Type B pancreatic cell (in vitro differentiated cells): ENCODE results near the gene DMAC2. TPM values are rescaled to one million over a fixed set of nuclear protein-coding genes. Genes with fewer than 3 reads are reported as not detected.

Experiments used
- DNase-seq: peaks from one replicate; pipeline ENCODE4 v3.0.0; 2021; ENCODE audit warnings: mixed read lengths; ENCODE audit not compliant: unreplicated experiment; ENCODE audit errors: extremely low spot score
- H3K27ac Mint-ChIP-seq: 2 replicates; pipeline ENCODE4 v1.8.0; 2021; ENCODE audit warnings: mild to moderate bottlenecking, mixed read lengths
- H3K27me3 Mint-ChIP-seq: 2 replicates; pipeline ENCODE4 v1.8.0; 2021; ENCODE audit warnings: mixed read lengths
- H3K36me3 Mint-ChIP-seq: 2 replicates; pipeline ENCODE4 v1.8.0; 2021; ENCODE audit warnings: mixed read lengths
- H3K4me1 Mint-ChIP-seq: one replicate; pipeline ENCODE4 v1.8.0; 2021; ENCODE audit warnings: mixed read lengths; ENCODE audit not compliant: unreplicated experiment
- H3K4me3 Mint-ChIP-seq: 2 replicates; pipeline ENCODE4 v1.8.0; 2021; ENCODE audit warnings: mild to moderate bottlenecking, mixed read lengths
- H3K9me3 Mint-ChIP-seq: 2 replicates; pipeline ENCODE4 v1.8.0; 2021; ENCODE audit warnings: mixed read lengths
- total RNA-seq: library from RNA; stranded (reverse); gene quantifications from 2 replicates; pipeline ENCODE4 v1.2.1, GENCODE V29; 2021; ENCODE audit warnings: low replicate concordance
- TF ChIP-seq, protein P1 (sequence below): fragments of 200-600 bp; sonication (generic); conservative IDR thresholded peaks from 2 replicates; pipeline ENCODE4 v1.5.0; 2021; ENCODE audit warnings: antibody characterized with exemption, mild to moderate bottlenecking

The DMAC2 gene
- total RNA-seq, 1 donor from 2014 or later: 57.4 TPM

DNA sequence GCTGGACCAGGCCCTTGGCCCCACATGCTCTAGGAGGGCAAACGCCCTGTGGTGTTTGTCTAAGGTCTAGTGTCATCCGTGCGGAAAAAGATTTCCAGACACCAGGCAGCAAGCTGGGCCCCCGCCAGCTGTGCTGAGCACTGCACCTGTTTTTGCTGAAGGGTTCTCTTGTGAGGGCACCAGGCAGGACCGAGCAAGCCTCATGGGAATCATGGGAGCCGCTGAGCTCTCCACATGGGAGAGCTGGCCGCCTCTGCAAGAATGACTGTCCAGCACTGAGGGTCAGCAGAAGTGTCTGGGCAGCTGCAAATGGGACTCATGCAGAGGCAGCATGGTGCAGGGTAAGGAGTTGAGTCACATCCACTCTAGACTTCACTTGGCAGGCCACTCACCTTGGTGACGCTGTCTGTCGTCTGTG, 24.5 kb downstream of the DMAC2 start:
- TF ChIP-seq, protein P1, sequence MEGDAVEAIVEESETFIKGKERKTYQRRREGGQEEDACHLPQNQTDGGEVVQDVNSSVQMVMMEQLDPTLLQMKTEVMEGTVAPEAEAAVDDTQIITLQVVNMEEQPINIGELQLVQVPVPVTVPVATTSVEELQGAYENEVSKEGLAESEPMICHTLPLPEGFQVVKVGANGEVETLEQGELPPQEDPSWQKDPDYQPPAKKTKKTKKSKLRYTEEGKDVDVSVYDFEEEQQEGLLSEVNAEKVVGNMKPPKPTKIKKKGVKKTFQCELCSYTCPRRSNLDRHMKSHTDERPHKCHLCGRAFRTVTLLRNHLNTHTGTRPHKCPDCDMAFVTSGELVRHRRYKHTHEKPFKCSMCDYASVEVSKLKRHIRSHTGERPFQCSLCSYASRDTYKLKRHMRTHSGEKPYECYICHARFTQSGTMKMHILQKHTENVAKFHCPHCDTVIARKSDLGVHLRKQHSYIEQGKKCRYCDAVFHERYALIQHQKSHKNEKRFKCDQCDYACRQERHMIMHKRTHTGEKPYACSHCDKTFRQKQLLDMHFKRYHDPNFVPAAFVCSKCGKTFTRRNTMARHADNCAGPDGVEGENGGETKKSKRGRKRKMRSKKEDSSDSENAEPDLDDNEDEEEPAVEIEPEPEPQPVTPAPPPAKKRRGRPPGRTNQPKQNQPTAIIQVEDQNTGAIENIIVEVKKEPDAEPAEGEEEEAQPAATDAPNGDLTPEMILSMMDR: no peak
- Mint-ChIP-seq H3K4me1 (peaks cover 4% of the 10 kb centered on the region), H3K27me3 (no peaks in the 10 kb centered on the region), H3K4me3 (no peak overlapping the region), H3K27ac (no peak overlapping the region), H3K36me3 (peaks cover 3% of the 10 kb centered on the region), H3K9me3 (no peaks in the 10 kb centered on the region)
- DNase-seq: no peak

DNA sequence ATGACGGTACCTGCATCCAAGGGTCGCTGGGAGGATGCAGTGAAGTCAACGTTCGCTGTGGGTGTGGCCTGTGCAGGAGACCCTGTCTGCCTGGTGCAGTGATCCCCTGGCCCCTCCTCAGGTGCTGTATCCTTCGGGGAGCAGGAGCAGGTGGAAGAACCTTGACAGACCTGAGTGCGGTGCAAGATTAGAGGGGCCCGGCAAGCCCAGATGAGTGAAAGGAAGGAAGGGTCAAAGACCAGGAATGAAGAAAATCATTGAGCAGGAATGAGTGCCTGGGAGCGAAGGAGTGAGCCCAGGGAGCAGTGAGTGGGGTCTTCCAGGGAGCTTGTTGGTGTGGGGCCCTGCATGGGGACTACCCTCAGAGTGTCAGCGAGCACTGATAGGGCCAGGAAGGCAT, 25.3 kb downstream of the DMAC2 start:
- H3K4me1 Mint-ChIP-seq: peaks cover 5% of the 10 kb centered on the region
- H3K9me3 Mint-ChIP-seq: no peaks in the 10 kb centered on the region
- DNase-seq: no peak
- peaks cover 3% of the 10 kb centered on the region for H3K36me3 Mint-ChIP-seq
- no peaks in the 10 kb centered on the region for H3K27me3 Mint-ChIP-seq
- H3K27ac Mint-ChIP-seq: no peak overlapping the region
- no peak overlapping the region for H3K4me3 Mint-ChIP-seq
- TF ChIP-seq, protein P1: no peak

DNA sequence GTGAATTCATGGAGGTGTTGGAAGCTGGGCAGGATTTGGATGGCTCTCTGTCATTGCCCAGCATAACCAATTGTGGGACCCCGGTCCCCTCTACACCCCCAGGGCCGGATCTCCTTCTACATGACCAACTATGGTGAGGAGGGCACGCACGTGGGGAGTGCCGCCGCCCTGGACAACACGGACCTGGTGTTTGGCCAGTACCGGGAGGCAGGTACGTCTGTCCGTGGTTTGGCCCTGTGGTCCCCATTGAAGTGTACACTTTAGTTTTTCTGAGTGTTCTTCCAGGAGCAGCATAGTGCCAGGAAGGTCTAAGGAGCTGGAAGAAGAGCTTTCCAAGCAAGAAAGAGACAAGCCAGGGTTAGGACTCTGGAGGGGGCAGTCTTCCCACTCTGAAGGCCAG, 25.8 kb downstream of the DMAC2 start:
- Mint-ChIP-seq H3K4me3 (no peak overlapping the region), H3K36me3 (peaks cover 3% of the 10 kb centered on the region), H3K9me3 (no peaks in the 10 kb centered on the region), H3K27ac (no peak overlapping the region), H3K27me3 (no peaks in the 10 kb centered on the region), H3K4me1 (peaks cover 10% of the 10 kb centered on the region)
- TF ChIP-seq, protein P1: no peak
- DNase-seq: no peak

DNA sequence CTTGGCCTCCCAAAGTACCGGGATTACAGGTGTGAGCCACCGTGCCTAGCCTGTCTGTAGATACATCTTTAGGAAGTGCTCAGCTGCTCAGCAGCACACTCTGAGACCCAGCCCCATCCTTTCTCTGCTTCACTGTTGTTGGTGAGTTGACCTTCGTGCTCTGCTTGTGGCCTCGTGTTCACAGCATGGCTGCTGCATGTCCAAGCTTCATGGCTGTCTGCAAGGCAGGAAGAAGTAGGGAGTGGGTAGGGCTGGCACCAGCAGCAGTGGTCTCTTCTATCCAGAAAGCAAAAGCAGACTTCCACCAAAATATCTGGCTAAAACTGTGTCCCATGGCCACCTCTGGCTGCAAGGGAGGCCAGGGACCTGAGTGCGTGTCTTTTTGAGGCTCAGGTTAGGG, 26.8 kb downstream of the DMAC2 start:
- Mint-ChIP-seq H3K36me3 (peaks cover under 1% of the 10 kb centered on the region), H3K27ac (no peak overlapping the region), H3K4me1 (peaks cover 8% of the 10 kb centered on the region), H3K4me3 (no peak overlapping the region), H3K27me3 (no peaks in the 10 kb centered on the region), H3K9me3 (no peaks in the 10 kb centered on the region)
- TF ChIP-seq, protein P1: no peak
- DNase-seq: no peak

DNA sequence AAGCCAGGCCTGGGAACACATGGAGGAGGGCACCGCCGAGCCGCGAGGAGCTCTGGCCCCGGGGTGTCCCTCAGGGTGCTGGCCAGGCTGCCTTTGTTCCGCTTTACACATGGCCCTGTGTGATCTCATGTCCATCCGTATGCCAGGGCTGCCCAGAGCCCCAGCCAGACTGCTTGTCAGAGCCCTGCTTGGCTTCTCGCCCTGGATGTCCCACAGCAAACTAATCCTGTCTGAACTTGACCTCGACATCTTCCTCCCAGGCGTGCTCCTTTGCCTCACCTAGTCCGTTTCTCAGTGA, 27.8 kb downstream of the DMAC2 start:
- Mint-ChIP-seq H3K27me3 (no peaks in the 10 kb centered on the region), H3K4me3 (no peak overlapping the region), H3K27ac (no peak overlapping the region), H3K9me3 (no peaks in the 10 kb centered on the region), H3K4me1 (peaks cover 15% of the 10 kb centered on the region), H3K36me3 (no peaks in the 10 kb centered on the region)
- DNase-seq: no peak
- TF ChIP-seq, protein P1: no peak
